NCI-H748 treated with DMSO at 0.1 percent for 48 hours (cell line): ENCODE measurements around the gene COA7.

Source experiments
- DNase-seq: peaks from one replicate; lab custom pipeline; 2025; lab: John Stamatoyannopoulos, UW

The COA7 gene

DNA sequence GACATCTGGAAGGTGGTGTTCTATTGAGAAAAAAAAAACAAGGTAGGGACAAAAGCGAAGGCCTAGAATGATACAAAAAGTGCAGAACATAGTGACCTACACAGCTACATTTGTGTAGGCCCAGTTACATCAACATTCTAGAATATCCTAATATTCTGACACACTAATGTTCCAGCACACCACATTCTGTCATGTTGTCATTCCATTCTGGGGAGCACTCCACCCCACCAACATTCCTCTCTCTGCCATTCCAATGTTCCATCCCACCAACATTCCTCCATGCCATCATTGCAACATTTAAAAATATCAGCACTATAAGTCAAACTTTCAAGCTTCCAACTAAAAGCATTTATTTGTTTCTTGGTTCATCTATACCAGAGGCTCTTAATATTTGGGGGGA lies 28.5 kb downstream of the COA7 start:
- DNase-seq, result no peak

DNA sequence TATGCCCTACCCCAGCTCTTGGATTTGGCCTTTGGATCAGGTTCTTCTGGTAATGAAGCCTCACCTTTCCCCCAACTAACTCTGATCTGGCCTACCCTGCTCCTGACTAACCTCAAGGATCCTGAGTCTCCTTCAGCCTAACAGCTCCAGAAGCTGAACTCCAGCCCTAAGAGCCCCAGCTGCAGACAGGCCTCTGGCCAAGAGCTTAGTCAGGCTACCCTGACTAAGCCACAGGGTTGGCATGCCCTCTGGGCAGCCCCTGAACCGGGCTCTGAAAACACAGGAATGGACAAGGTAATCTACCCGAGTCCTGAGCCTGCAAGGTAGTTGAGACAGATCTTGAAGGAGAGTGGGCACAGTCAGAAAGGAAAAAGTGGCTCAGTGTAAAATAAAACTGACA lies 29.4 kb downstream of the COA7 start:
- no peak for DNase-seq

DNA sequence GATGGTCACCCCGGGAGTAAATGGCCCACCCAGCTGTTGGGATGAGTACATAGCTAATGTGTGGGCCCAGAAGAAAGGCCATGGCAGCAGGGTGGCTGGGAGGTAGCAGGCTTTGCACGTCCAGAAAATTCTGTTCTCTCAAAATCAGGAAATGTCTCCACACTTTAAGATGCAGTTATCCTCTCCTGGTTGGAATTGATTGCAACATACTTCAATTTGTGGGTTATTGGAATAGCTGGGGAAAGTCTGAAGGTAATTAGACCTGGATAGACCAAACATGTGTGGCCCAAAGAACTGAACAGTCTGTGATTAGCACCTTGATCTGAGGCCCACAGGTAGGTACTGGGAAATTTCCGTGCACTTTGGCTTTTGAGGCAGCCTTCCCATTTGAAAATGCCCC lies 30.2 kb downstream of the COA7 start:
- DNase-seq, result no peak

DNA sequence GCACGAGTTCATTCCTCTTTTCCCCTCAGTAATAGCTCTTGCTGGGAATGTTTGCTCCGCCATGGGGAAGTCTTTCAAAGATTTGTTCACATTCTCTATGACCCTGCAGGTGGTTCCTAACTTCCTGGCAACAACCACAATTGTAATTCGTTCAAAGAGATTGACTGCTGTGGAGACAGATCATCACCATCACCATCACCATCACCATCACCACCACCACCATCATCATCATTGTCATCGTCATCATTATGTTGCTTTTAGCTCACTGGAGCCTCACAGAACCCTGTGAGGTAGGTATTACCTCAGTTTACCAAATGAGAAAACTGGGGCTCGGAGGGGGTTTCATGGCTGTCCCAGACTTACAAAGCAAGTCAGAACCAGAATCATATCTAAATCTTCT lies 30.9 kb downstream of the COA7 start:
- DNase-seq, result no peak

DNA sequence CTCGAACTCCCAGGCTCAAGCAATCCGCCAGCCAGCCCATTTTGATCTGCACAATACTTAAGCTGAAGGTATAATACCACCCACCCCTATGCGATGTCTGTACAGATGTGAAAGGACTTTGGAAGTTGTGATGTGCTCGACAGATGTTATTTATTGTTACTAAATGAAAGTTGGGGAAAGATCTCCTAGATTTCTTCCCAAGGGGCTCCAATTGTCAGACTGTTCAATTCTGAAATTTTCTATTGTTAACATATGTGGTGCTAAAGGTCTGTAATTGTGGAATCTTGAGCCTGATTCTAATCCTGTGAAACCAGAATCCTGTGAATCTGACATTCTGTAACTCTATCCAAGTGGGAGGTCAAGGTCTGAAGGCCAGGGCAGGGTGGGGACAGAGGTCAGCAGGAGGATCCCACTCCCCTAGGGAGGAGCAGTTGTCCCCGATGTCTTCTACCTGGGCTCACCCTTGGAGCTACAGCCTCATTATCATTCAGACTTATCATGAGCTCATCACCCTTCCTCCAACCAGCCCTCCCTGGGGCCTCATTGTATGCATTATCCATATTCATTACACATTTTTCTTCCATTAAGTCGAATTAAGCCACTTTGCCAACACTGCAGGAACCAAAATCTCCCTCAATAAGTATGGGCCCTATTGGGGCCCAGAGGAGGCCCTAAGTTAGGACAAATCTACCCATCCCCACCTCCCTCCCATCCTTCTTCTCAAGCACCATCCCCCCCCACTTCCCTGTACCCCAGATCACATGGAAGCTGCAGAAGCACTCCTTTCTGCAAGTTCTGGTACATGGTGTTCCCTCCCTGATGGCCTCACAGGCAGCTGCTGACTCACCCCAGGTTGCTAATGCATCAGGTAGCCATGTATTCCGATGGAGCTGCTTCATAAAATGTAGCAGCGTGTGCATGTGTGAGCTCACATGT lies 32.9 kb downstream of the COA7 start:
- no peak for DNase-seq

DNA sequence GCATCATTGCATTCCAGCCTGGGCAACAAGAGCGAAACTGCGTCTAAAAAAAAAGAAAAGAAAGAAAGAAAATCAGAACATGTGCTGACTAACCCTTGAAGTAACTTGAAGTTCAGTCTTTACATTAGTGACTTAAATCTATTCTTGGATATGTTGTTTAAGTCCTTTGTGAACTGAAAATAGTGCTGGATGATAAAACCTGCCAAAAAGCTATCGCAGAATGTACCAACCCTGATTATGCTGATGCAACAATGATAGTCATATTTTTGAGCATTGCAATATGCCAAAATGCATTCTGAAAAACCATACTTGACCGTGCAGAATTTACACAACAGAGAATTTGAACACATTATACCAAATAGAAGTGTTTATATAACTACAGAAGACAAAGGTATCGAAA lies 34.4 kb downstream of the COA7 start:
- no peak for DNase-seq

DNA sequence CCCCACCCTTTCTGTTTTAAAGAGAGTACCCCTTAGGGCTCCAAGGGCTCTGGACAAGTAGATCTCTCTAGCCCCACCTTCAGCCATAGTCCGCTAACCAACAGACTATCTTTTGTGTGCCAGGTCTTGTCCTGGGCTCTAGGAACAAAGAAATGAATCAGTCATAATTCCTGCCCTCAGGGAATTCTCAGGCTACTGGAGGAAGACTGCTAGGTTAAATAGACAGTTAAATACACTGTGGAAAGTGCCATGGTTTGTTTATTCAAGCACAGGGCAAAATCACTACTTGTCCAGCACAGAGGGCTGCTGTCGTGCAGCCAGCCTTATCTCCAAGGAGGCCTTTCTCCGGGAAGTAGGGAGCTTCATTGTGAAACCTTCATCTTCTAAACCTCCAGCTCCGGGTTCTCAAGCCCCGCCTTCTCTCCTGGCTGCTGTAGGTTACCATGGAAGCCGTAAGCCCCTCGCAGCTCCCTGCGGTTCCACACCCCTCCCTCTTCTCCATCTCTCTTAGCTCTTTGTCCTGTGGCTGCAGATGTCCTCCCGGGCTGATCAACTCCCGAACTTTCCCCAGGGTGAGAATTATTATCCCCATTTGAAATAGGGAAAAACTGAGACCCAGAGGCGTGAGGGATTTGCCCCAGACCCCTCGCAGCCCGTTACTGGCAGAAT lies 35.4 kb downstream of the COA7 start:
- DNase-seq, result no peak

DNA sequence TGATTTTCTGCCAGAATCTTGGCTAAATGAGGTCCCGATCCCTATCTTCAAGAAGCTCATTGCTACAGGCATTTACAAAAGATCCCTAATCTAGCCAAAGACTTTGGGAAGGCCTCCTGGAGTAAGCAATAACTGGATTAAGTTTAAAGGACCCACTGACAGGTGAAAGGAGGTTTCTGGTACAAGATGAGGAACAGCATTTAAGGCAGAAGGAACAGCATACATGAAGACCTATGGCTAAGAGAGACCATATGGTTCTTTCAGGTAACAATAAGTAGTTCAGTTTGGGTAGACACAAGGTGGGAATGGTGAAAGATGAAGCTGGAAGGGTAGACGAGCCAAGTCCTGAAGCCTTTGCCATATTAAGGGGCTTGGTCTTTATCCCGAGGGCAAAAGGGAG lies 37.3 kb downstream of the COA7 start:
- DNase-seq, result no peak

DNA sequence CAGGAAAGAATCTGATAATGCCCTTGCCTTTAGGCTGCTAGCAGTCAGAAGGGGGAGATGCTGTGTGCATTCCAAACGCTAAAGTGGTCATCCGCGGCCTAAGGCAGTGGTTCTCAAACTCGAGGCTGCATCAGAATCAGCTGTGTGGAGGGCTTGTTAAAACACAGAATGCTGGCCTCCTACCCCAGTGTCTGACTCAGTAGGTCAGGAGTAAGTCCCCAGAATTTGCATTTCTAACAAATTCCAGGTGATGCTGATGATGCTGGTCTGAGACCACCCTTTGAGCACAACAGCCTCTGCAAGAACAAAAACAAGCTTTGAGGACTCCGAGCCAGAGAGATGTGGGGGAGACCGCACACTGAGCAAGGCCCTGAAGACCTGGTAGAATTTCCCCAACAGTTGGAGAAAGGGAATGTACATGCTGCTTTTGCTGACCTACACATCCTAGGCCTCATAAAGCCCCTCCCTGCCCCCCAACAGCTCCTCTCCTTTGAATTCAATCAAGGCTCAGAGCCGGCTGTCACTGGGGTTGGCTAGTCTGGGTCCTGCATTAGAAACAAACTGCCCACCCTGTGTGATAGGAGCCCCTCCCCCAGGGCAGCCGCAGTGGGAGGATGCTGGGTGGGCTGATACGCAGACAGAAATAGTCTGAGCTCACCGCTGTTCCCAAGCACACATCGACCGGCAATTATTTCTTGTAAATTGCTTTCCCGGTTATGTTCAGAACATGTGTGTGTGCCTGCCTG lies 38.1 kb downstream of the COA7 start:
- no peak for DNase-seq

DNA sequence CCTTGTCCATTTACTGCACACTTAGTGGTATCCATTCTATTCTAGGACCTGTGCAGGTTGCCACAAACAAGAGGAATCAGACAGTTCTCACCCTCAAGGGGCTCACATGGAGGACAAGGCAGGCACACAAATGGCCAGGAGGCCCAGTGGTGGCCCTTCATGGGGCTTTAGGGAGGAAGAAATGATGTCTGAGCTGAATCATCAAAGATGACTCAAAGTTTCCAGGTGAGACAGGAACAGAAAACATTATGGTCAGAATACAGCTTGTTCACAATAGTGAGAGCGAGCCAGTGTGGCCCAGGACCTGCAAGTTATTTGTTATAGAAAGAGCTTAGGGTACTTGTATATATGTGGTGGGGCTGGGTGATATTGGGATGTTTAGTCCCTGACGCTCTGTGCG lies 38.8 kb downstream of the COA7 start:
- no peak for DNase-seq

DNA sequence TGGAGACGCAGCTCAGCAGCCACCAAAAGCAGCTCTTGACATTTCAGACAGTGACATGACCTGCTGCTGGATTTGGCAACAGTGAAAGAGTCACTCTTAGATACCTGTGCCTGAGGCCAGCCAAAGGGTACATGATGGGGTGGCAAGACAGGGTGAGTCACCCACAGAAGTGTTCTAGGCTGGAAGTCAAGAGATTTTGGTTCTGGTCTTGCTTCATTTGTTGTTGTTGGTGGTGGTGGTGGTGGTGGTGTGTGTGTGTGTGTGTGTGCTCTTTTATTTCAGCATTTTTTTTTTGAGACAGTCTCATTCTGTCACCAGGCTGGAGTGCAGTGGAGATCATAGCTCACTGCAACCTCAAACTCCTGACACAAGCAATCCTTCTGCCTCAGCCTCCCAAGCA lies 39.4 kb downstream of the COA7 start:
- DNase-seq, result no peak

DNA sequence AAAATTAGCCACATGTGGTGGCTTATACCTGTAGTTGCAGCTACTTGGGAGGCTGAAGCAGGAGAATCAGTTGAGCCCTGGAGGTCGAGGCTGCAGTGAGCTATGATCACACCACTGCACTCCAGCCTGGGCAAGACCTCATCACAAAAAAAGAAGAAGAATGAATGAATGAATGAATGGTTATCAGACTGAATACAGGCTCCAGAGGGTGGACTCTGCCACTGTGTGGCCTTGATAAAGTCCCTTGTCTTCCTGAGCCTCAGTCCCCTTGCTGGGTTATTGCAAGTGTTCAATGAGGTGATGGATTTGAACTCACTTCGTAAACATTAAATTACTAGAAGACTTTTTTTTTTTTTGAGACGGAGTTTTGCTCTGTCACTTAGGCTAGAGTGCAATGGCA lies 40.4 kb downstream of the COA7 start:
- no peak for DNase-seq

DNA sequence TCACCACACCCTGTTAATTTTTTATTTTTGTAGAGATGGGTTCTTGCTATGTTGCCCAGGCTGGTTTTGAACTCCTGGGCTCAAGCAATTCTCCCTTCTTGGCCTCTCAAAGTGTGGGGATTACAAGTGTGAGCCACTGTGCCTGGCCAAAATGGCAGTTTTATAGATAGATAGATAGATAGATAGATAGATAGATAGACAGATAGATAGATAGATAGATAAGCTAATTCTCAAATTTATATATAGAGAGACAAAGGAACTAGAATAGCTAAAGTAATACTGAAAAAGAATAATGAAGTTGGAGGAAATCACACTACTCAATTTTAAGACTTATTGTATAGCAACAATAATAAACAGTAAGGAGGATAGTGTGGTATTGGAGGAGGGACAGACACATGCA lies 44.1 kb downstream of the COA7 start:
- no peak for DNase-seq

DNA sequence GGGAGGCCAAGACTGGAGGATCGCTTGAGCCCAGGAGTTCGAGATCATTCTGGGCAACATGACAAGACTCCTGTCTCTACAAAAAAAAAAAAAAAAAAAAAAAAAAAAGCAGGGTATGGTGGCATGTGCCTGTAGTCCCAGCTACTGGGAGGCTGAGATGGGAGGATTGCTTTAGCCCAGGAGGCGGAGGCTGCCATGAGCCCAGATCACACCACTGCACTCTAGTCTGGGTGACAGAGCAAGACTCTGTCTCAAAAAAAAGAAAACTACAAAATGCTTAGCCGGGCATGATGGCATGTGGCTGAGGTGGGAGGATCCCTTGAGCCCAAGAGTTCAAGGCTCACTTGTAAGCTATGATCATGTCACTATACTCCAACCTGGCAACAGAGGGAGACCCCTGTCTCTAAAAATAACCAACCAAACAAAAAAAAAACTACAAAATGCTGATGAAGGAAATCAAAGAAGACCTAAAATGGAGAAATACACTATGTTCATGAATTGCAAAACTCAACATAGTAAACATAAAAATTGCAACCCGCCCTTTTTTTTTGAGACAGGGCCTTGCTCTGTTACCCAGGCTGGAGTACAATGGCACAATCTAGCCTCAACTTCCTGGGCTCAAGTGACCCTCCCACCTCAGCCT lies 44.8 kb downstream of the COA7 start:
- no peak for DNase-seq

DNA sequence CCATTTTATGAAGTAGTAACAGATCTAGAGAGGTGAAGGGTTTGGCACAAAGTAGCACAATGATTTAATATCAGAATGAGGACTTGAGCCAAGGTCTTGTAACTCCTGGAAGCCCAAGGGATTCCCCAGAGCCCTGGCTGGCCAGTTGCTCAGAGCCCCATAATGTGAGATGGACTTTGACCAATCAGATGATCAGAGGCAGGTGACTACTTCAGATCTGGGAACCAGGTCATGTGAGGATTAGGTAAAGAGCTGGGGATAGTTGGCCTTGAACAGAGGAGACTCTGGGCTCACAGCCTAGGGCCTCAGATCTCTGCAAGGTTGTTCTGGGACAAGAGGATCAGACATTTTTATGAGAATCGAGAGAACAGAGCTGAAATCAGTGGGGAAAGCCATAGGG lies 46.2 kb downstream of the COA7 start:
- DNase-seq, result no peak

DNA sequence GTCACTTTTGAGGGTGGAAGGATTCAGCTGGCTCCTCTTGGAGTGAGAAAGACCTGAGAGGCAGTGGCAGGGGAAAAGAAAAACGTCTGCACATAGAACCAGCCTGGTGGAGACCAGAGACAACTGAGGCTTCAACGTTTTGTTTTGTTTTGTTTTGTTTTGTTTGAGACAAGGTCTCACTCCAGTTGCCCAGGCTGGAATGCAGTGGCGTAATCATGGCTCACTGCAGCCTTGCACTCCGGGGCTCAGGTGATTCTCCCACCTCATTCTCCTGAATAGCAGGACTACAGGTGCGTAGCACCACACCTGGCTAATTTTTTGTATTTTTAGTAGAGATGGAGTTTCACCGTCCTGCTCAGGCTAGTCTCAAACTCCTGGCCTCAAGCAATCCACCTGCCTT lies 52.9 kb downstream of the COA7 start:
- no peak for DNase-seq

DNA sequence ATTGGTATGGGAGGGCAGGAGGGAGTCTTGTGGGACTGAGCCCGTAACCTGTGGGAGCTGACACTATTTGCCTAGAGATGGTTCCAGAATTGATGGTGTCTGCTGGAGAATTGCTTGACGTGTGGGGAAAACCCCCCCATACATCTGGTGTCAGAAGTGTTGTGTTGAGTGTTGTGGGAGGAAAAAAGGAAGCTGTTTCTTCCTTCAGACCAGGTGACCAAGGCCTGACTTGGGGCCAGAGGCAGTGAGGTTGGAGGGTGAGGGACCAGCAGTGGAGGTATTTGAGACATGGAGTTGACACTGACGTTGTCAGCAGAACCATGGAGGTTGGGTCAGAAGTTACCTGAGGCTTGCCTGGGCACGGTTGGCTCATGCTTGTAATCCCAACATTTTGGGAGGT lies 56.8 kb downstream of the COA7 start:
- no peak for DNase-seq

DNA sequence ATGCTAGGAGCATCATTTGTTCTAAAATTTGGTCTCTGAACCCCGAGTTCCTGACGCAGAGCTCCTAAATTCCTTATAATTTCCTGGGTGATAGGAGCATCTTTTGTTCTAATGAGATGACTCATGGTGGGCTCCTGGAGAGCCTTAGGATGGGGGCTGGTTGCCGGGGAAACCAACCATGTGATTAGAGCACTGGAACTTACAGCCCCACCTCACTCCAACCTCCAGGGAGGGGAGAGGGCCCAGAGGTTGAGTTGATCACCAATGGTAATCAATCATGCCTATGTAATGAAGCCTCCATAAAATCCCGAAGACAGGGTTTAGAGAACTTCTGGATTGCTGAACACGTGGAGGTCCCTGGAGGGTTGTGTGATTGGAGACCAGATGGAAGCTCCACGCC lies 57.5 kb downstream of the COA7 start:
- no peak for DNase-seq

DNA sequence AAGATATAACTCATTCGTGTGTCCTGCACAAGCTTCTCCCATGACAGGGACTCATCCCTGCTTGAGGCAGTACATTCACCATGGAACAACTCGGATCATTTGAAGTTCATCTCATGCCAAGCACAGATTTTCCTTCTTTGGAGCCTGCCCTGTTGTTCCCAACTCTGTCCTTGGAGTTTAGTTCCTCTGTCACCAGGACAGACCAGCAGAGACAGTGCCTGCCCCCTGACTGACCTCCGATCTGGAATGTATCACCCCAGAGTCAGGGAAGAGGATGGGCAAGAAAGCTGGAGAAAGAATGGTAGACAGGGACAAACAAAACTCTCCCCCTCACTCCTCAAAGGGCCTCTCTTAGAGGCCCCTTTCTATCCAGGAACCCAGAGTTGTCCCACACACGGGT lies 60.2 kb downstream of the COA7 start:
- DNase-seq, result no peak

DNA sequence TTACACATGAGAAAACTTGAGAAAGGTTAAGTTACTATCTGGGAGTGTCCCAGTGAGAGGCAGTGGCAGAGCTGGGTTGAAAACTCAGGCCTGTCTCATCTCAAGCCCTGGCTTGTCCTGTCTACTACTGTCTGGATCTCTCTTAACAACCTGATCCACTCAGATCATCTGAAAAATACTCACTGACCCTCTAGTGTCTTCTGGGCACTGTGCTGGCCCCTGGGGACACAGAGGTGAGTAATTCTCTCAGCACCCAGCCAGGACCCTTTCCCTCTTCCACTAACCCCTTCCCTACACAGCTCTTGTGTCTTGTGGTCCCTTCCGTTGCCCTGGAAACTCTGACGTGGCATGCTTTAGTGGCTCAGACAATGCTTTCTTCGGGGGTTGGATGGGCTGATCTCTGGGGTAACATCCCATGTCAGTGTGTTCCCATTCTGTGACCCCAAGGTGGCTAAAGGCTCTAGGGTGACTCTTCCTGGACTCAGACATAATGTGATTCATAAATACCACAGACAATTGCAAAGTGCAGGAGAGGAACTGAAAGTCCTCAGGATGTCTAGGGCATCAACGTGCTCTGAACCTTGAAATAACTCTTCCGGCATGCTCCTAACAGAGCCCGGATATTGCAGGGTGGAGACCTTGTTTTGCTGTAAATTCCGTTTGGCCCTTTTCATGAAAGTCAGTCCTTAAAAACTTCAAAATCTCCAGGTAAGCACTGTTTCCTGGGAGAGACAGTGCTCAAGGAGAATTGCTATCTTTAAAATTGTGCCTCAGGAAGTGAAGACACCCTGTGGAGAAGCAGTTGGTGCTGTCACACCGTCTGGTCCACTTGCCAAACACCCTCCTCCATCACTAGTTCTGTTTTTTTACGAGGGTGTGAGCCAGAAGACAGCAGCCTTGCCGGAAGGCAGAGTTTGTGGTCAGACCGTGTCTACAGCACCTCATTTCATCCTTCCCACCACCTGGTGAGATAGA lies 61.1 kb downstream of the COA7 start:
- DNase-seq, result no peak
